NK-92 treated with Interleukin-12 subunit alpha and Interleukin-12 subunit beta, amount 100 ng/mL, for 24 hours (cell line): ENCODE measurements around the gene MCF2L.
"Not testable (repeated sequence)": the region's sequence is repeated elsewhere in the genome, so short reads cannot be mapped to it uniquely, and the experiment has no call there.

Experiments used
- DNase-seq: peaks from one replicate; lab custom pipeline; 2025; lab: John Stamatoyannopoulos, UW

Gene MCF2L, protein sequence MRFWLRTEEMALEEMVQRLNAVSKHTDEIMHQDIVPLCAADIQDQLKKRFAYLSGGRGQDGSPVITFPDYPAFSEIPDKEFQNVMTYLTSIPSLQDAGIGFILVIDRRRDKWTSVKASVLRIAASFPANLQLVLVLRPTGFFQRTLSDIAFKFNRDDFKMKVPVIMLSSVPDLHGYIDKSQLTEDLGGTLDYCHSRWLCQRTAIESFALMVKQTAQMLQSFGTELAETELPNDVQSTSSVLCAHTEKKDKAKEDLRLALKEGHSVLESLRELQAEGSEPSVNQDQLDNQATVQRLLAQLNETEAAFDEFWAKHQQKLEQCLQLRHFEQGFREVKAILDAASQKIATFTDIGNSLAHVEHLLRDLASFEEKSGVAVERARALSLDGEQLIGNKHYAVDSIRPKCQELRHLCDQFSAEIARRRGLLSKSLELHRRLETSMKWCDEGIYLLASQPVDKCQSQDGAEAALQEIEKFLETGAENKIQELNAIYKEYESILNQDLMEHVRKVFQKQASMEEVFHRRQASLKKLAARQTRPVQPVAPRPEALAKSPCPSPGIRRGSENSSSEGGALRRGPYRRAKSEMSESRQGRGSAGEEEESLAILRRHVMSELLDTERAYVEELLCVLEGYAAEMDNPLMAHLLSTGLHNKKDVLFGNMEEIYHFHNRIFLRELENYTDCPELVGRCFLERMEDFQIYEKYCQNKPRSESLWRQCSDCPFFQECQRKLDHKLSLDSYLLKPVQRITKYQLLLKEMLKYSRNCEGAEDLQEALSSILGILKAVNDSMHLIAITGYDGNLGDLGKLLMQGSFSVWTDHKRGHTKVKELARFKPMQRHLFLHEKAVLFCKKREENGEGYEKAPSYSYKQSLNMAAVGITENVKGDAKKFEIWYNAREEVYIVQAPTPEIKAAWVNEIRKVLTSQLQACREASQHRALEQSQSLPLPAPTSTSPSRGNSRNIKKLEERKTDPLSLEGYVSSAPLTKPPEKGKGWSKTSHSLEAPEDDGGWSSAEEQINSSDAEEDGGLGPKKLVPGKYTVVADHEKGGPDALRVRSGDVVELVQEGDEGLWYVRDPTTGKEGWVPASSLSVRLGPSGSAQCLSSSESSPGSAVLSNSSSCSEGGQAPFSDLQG

DNA sequence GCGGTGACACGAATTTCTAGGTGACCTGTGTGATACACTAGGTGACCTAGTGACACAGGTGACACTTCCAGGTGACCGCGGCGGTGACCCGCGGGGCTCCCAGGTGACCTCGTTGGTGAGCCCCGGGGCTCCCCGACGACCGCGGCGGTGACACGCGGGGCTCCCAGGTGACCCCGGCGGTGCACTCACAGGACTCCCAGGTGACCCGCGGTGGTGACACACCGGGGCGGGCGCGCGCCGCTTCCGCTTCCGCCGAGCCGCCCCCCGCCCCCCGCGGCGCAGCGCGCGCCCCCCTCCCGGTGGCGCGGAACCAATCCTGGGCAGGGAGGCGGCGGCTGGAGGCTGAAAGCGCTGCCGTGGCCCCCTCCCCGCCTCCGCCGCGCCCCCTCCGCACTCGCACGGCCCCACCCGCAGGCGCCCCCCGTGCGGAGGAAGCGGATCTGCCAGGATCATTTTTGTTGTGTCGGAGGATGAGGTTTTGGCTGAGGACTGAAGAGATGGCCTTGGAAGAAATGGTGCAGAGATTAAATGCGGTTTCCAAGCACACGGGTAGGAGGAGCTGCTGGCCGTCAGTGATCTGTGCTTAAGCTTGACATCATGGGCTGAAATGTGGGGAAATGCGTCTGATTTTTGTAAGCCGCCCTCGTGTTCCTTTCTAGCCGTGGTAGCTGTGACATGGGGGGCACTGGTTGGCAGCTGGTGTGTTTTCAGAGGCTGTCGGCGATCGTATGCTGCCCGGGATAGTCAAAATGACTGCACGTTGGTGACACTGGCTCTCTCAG lies at the start of gene MCF2L:
Gene MCF2L (plus strand): TSS at position 305 of the 782 bp plus-strand sequence. CDS start 166 bp downstream, at position 471.
- DNase-seq: no peak

DNA sequence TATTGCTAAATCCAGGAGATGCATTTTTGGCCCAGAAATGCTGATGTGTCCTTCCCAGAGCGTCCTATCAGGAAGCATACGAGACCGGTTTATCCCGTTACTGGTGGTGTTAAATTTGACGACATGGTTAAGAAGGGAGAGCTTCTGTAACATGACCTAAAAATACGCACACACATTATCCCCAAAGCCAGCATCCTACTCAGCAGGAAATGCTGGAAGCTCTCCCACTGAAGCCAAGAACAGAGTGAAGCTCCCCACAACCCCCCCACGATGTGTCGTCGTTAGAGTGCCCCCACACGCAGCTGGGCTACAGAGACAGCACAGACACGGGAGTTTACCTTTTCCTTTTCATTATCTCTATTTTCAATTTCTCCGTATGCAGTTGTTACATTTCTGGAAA lies 45.1 kb upstream of the MCF2L start:
- no peak for DNase-seq

DNA sequence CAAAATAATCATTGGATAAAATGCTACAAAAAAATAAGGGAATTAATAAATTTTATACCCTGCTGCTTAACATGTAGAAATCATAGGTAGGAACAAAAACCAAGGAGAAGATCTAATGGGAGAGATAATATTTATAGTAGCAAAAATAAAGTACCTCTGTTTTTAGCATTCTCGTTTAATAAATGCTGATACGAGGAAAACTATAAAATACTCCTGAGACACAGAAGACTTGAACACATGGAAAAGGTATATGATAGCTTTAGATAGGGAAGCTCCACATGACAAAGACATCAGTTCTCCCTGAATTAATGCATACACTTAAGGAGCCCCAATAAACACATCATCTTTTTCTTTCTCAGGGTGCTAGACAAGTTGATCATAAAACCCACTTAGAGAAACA lies 44.6 kb upstream of the MCF2L start:
- DNase-seq: no peak

DNA sequence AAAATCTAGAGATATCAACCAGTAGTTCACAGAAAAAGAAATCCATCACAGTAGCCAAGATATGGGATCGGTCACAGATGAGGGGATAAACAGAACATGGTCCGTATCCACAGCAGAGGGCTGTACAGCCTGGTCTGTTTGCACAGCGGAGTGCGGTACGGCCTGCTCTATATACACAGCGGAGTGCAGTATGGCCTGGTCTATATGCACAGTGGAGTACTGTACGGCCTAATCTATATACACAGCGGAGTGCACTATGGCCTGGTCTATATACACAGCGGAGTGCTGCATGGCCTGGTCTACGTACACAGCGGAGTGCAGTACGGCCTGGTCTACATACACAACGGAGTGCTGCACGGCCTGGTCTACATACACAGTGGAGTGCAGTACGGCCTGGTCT lies 43.0 kb upstream of the MCF2L start:
- no peak for DNase-seq

DNA sequence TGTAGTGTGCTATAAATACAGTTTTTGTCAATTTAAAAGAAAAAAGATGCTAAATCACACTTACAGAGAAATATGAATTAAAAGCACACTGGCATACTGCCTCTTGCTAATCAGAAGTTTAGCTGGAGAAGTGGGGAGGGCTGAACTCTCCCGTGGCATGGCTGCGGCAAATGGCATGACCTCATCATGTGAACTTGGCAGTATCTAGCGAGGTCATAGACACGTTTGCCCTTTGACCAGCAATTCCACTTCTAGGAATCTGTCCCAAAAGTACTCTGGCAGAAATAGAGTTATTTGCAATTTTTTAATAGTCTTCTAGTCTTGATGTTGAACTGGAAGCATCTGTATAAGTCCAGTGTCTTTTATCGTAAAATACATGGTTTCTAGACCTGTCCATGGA lies 42.0 kb upstream of the MCF2L start:
- DNase-seq: no peak

DNA sequence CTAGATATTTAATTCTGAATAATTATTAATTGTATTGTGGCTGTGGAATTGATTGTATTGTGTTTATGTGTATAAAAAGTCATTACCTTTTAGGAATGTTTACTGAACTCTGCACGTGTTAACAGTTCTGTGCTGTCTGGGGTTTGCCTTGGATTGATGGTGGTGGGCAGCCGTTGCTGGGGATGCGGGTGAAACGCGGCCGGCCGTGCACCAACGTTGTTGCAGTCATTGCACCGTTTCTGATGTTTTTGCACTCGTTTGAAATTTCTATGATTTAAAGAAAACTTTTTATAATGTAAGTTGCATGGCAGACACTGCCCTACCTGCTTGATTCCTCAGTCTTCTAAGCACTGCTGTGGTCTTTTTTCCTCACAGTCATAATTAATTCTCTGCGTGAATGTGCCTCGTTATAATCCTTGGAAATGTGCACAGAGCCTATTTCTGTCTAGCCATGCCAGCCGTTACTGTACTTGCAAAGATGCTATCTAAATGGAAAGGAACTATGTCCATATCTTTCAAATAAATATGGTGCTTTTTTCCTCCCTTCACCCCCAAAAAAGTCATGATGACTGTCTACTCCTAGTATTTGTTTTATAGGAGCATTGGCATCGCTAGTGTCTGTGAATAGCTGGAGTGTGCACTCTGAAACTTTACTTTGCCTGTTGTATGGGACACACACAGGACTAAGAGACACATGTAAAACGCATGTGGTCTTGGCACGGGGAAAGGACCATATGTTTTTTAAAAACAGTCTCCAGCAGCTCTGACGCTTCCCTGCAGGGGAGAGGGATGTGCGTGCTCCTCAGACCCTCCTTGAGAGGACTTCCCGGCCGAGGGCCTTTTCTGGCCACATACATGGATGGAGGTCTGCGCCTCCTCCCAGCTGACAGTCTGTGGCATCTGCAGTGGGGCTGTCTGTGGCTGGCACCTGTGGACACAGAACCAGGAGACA lies 40.7 kb upstream of the MCF2L start:
- no peak for DNase-seq

- DNase-seq: no peak
These were observed 39.8 kb upstream of the MCF2L start for GRCh38 chr13:112928972-112929782.

DNA sequence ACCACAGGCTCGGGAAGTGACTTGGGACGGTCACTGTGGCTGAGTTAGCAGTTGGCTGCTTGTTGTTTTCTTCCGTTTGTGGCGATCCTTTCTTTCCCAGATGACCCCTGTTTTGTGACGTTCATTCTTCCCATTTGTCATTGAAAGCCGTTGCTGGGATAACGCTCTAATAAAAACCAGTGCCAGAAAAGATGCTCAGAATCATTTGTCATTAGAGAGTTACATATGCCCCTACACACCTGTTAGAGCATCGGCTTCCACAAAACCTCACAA lies 39.3 kb upstream of the MCF2L start:
- no peak for DNase-seq

DNA sequence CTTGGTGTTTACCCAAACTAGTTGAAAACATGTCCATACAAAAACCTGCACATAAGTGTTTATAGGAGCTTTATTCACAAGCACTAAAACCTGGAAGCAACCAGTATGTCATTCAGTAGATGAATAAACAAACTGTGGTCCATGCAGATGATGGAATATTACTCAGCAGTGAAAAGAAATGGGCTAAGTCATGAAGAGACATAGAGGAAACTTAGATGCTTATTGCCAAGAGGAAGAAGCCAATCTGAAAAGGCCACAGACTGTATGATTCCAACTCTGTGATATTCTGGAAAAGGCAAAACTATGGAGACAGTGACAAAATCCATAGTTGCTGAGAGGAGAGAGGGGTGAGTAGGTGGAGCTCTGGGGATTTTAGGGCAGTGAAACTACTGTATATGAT lies 38.8 kb upstream of the MCF2L start:
- no peak for DNase-seq

DNA sequence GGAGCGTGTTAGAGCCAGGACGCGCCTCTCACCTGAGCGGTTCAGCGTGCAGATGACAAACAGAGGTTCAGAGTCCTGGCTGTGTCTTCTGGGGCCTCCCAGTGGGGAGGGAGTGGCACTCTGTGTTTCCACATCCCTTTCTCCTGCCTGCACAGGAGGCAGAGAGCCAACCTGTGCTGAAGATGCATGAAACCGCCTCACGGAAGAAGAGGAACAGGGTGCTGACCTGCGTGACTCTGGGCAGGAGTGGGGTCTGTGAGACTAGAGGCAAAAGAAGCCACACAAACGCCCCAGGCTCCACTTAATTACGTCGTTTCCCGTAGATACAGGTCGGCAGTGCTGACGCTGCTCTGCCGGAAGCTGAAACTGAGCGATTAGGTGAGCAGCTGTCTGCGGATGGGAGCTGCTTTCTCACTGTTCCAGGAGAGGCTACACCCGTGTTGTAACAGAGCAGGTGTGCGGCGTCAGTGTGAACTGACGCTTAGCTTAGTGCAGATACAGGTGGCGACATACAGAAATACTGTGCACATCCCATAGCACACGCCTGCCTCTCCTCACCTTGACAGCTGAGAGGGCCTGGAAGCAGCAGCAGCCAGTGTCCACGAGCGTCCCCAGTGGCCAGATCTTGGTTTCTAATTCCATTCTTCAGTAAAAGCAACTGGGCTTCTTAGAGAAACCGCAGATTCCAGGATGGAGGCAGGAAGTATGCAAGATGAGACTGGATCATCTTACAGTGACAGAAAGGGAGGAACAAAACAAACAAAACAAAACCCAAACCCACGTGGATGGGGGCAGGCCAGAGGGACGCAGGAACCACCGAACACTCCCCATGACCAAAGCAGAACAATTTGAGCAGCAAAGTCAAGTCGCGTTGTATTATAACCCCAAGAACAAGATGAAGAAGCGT lies 37.7 kb upstream of the MCF2L start:
- no peak for DNase-seq

DNA sequence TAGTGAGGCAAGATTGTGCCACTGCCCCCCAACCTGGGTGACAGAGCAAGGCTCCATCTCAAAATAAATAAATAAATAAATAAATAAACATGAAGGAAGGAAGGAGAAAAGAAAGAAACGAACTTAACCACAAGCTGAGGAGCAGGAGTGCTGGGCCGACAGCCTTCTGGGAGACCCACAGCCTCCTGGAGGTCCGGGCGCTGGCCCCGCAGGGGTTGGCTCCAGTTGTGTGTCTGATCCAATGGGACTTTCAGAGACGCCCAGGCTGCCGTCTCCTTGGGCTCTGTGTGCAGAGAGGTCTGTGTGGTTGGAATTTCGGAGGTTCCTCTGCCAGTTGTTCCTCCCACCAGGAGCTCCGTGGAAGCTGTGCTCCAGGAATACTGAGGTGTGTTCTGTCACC lies 36.0 kb upstream of the MCF2L start:
- no peak for DNase-seq

GRCh38 chr13:112933649-112934048 lies 35.4 kb upstream of the MCF2L start:
- DNase-seq: no peak

DNA sequence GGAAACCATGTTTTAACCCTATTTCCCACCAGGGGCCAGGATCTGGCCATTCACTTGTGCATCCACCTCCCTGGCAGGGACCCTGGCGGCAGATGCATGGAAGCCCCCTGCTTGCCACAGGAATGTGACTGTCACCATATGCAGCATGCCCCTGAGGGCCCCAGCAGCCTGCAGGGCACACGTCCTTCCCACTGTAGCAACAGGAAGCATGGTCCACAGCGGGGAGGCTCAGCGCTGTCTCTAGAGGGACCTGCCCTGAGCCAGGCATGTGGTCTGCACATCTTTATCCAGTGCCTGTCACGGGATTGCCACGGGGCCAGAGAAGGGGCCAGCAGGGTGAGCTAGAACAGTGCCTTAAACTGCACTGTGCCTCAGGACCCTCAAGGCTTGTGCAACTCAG lies 34.9 kb upstream of the MCF2L start:
- DNase-seq: no peak

DNA sequence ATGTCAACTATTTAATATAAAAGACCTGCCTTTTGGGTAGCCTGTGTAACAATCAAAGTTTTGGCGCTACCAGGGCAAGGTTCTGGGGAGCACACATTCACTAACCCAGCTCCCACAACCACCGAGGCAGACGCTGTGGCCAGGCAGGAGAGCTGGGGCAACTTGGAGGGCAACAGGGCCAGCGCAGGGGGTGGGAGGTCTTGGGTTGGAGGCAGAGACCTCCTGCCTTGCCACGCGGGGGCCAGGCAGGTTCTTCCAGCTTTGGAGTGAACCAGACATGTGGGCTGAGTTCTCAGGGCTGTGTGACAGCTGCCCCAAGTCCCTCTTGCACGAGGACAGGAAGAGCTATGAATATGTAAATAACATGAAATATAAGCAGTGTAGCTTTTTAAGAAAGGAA lies 30.3 kb upstream of the MCF2L start:
- no peak for DNase-seq

GRCh38 chr13:112940236-112940635 lies 28.8 kb upstream of the MCF2L start:
- DNase-seq: no peak

GRCh38 chr13:112941349-112941748 lies 27.7 kb upstream of the MCF2L start:
- no peak for DNase-seq

DNA sequence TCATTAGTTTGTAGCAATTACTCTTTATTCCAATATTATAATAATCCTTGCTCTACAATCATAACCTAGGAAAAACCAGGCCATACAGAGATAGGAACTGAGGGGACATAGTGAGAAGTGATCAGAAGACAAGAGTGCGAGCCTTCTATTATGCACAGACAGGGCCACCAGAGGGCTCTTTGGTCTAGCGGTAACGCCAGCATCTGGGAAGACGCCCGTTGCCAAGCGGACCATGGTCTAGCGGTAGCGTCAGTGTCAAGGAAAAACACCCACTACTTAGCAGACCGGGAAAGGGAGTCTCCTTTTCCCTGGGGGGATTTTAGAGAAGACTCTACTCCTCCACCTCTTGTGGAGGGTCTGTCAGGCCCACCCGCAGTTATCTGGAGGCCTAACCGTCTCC lies 27.2 kb upstream of the MCF2L start:
- not testable (repeated sequence) for DNase-seq

- peak; percentile 72 for DNase-seq
These were observed 26.2 kb upstream of the MCF2L start for GRCh38 chr13:112942689-112943308.
